Uterus (tissue), 2 donors: ENCODE measurements around the gene CEACAM3.

ENCODE experiments used
- POLR2A ChIP-seq, 2 donors: fragments of 450-650 bp; IDR thresholded peaks; one replicate each; pipeline ENCODE4 v1.6.1; 2016; ENCODE audit warnings: antibody characterized with exemption in 2 of 2, mild to moderate bottlenecking in 1 of 2, moderate library complexity in 1 of 2
- TF ChIP-seq, protein P1 (sequence below), 4 experiments: fragments of 200-600 bp in 2 of 4; fragments of 450-650 bp in 2 of 4; sonication (generic) in 2 of 4; IDR thresholded peaks; one replicate each; pipeline ENCODE4 v1.5.1; 2016 to 2019; ENCODE audit warnings: antibody characterized with exemption in 4 of 4, mild to moderate bottlenecking in 2 of 4, moderate library complexity in 1 of 4

GRCh38 chr19:41843371-41843770, 47.0 kb downstream of the CEACAM3 start:
- TF ChIP-seq, protein P1, sequence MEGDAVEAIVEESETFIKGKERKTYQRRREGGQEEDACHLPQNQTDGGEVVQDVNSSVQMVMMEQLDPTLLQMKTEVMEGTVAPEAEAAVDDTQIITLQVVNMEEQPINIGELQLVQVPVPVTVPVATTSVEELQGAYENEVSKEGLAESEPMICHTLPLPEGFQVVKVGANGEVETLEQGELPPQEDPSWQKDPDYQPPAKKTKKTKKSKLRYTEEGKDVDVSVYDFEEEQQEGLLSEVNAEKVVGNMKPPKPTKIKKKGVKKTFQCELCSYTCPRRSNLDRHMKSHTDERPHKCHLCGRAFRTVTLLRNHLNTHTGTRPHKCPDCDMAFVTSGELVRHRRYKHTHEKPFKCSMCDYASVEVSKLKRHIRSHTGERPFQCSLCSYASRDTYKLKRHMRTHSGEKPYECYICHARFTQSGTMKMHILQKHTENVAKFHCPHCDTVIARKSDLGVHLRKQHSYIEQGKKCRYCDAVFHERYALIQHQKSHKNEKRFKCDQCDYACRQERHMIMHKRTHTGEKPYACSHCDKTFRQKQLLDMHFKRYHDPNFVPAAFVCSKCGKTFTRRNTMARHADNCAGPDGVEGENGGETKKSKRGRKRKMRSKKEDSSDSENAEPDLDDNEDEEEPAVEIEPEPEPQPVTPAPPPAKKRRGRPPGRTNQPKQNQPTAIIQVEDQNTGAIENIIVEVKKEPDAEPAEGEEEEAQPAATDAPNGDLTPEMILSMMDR (IDR thresholded peaks at IDR 0.05) = no peak
- no peak for TF ChIP-seq POLR2A (IDR thresholded peaks at IDR 0.05)
